NCI-H1417 (cell line): ENCODE data around the gene FAM131B.

Experiments used
- DNase-seq, 3 experiments: peaks; one replicate each; lab custom pipeline; 2025; lab: John Stamatoyannopoulos, UW

Gene FAM131B

DNA sequence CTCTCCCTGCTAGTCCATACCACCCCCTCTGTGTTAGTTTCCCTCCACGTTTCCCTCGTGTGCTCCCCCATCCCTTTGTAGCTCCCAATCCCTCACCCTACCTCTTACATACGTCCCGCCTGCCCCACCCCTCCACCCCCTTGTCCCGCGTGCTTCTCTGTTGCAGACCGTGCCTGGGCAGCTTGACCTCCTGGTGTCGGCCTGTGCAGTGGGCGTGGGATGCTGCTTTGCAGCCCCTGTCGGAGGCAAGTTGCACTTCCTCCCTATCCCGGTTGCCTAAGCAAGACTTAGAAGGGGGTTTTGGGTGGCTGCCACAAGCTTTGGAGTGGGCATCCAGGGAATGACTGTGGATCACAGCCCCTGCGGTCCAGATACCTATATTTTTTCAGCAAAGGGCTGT, 38.9 kb downstream of the FAM131B start:
- no peak for DNase-seq

DNA sequence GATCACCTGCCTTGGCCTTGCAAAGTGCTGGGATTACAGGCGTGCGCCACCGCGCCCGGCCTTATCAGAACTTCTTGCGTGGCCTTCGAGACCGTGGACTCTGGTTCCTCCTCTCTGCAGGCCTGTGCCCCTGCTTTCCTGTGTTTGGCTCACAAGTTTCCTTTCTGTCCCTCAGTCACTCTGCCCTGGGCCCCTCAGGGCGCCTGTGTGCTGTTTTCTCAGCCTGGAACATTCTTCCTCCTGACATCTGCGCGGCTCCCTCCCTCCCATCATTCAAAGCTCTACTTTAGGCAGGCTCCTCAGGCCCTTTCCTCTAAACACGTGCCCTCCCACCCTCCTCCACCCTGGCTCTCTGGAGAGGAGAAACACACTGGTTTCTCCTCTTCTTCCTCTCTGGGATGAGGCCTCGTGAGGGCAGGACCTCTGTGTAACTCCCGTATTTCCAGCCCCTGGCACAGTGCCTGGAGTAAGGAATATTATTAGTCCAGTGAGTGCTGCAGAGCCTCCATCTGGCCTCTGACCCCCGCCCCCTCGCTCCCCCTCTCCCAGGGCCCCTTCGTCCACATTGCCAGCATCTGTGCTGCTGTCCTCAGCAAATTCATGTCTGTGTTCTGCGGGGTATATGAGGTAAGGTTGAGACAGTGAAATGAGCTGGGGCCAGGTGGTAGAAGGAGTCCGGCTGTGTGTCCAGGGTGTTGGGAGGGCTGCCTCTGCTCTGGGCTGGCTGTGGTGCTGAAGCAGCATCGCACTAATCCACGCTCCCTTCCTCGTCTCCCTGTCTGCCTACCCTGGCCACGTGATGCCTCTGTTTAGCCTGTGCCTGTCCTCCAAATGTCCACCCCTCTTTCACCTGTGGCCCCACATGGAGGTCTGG, 39.5 kb downstream of the FAM131B start:
- DNase-seq: no peak

DNA sequence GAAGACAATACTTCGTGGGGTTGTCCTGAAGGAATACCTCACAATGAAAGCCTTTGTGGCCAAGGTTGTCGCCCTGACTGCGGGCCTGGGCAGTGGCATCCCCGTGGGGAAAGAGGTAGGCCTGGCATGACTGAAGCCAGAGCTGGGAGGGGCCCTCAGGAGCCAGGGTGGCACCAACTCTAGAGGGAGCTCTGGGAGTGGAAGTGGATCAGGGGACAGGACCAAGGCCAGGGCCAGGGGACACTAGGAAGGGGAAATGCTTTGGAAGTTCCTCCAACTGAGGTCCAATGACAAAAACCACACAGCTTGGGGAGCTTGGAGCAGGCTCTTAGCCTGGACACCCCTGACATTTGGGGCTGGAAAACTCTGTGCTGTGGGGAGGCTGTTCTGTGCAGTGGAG, 40.8 kb downstream of the FAM131B start:
- no peak for DNase-seq

DNA sequence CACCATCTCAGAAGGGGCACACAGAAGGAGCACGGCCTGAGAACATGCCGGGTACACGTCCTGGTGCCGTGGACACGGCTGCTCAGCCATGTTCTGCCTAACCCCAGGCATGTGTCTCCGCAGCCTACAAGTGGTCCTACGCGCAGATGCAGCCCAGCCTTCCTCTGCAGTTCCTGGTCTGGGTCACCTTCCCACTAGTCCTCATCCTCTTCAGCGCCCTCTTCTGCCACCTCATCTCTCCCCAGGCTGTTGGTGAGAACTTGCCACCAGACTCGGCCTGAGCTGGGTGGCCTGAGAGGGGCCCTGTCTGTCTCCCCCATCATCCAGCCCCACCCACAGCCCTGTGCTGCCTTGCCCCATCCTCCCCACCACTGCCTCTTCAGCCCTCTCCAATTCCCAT, 41.3 kb downstream of the FAM131B start:
- DNase-seq: no peak

DNA sequence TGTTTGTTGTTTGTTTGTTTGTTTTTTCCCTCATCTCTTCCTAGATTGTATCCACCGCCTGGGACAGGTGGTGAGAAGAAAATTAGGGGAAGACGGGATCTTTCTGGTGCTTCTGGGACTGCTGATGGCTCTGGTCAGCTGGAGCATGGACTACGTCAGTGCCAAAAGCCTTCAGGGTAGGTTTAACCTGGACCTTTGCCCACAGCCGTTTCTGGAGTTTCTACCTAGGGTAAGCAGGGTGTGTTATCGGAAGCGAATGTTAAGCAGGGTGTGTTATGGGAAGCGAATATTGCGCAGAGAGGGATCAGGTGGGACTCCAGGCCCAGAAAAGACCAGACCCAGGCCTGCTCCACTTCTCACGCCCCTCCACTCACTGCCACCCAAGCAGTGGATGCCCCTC, 41.9 kb downstream of the FAM131B start:
- DNase-seq: no peak

DNA sequence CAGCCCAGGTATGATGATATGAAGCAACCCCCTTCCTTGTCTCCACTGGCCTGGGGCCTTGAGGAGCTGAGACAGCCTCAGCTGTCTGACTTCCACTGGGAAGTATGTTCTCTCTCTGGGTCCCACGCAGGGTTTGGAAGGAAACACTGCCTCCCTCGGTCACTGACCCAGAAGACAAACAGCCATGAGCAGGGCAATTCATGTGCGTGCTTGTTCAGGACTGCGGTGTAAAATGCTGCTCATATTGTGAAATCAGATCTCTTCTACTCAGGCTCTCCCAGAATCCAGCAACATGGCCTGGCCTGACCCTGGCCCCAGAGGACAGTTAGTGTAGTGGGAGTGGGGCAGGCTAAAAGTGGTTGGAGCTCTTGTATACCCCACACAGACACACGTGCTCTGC, 43.9 kb downstream of the FAM131B start:
- DNase-seq: no peak

DNA sequence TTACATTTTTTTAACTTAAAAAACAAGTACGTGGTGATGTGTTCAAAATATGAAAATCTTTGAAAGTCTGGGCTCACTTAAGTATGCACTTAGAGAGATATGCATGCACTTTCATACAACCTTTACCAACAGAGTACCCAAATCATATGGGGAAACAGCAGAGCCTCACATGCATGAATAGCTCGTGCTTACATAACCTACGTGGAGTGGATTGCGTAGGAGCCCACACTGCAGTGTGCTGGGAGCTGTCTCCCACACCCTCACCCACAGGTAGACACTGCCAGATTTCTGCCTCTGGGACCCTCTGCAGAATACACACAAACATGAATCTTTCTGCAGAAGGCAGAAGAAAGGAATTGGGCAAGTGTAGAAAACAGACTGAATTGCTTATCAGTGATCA, 46.0 kb downstream of the FAM131B start:
- DNase-seq: no peak

DNA sequence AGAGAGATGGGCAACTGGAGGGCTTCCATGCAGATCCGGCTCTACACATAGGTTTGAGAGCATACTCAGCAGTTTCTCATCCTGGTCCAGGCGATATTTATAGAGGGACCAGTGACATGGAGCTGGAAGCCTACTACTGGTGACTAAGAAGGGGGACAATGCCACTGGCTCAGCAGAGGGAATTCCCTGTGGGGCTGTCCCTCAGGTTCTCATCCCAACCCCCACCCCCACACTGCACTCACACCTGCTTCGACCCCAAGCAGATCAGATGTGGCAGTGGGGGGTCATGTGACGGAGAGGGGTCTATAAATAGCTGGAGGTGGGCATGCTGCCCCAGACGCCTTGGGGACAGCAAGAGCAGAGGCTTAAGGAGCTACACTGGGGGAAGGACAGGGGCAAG, 46.7 kb downstream of the FAM131B start, which contains the start of gene CLCN1:
TSS of gene CLCN1 (plus strand) at position 336 of the 400 bp plus-strand sequence. CDS start 102 bp downstream, outside the sequence.
- DNase-seq: no peak

DNA sequence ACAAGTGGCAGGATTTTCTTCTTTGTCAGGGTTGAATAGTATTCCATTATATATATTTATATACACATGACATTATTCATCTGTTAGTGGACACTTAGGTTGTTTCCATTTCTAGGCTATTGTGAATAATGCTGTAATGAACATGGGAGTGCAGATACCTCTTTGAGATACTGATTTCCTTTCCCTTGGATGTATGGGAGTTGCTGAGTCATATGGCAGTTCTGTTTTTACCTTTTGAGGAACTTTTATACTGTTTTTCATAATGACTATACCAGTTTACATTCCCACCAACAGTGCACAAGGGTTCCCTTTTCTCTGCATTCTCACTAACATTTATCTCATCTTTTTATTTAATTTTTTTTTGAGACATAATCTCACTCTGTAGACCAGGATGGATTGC, 48.4 kb downstream of the FAM131B start:
- DNase-seq: no peak

DNA sequence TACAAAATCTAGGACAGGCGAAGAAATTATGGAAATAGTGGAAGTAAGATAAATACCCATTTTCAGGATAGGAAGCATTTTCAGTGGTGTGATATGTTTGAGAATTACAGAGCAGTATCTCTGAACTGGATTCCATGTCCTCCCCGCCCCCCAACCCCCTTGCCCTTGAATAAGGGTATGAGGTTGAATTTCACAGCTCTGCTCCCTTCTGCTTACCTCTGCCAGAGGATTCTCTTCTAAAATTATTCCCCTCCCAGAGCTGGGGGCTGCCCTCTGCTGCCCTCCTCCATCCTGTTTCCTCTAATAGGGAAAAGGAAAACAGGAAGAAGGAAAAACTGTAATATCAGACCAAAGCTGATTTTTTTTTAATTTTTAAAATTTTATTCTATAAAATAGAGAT, 53.9 kb downstream of the FAM131B start:
- no peak for DNase-seq

DNA sequence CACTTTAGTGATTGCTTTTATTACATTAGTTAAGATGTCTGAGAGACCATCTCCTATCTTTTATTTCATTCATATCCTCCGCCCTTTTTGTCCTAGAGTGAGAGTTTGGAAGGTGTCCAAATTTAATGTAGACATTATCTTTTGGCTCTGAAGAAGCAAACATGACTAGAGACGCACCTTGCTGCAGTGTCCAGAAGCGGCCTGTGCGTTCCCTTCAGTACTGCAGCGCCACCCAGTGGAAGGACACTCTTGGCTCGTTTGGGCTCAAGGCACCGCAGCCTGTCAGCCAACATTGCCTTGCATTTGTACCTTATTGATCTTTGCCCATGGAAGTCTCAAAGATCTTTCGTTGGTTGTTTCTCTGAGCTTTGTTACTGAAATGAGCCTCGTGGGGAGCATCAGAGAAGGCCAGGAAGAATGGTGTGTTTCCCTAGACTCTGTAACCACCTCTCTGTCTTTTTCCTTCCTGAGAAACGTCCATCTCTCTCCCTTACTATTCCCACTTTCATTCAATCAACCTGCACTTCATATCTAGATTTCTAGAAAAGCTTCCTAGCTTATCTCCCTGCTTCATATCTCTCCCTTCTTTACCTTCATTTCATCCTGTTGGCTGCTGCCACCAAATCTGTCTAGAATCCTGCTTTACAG, 57.0 kb downstream of the FAM131B start:
- DNase-seq: peak in 1 of 3 experiments; percentile 28

DNA sequence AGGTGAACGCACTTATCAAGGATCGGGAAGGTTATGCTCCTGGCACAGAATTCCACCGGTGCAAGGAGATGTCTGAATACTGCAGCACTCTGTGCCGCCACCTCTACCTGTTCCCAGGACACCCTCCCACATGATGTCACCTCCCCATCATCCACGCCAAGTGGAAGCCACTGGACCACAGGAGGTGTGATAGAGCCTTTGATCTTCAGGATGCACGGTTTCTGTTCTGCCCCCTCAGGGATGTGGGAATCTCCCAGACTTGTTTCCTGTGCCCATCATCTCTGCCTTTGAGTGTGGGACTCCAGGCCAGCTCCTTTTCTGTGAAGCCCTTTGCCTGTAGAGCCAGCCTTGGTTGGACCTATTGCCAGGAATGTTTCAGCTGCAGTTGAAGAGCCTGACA, 57.6 kb downstream of the FAM131B start:
- no peak for DNase-seq

DNA sequence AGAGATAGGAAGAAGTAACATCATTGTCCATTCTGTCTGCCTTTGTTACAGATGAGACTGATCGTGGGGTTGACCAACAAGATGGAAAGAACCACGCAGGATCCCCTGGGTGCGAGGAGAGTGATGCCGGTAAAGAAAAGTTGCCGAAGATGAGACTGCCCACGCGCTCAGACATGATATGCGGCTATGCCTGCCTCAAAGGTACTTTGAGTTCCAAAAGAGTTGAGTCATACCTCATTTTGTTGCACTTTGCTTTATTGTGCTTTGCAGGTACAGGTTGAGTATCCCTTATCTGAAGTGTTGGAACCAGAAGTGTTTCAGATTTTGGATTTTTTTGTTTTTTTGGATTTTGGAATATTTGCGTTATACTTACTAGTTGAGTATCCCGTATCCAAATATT, 58.8 kb downstream of the FAM131B start:
- no peak for DNase-seq
